WERI-Rb-1 (cell line): ENCODE data around the gene LILRB2.
"Not testable (repeated sequence)": the region's sequence is repeated elsewhere in the genome, so short reads cannot be mapped to it uniquely, and the experiment has no call there.

Experiments used
- DNase-seq: peaks from one replicate; pipeline ENCODE4 v3.0.0-alpha.2; 2020
- H3K27ac ChIP-seq: fragments of 250-450 bp; sonication (Bioruptor Pico); 2 replicates; pipeline ENCODE4 v1.5.1; 2020; ENCODE audit warnings: mild to moderate bottlenecking, moderate library complexity
- H3K27me3 ChIP-seq: fragments of 250-450 bp; sonication (Bioruptor Pico); 2 replicates; pipeline ENCODE4 v1.5.1; 2021; ENCODE audit warnings: mild to moderate bottlenecking, low read depth, moderate library complexity; ENCODE audit not compliant: insufficient read depth, severe bottlenecking
- H3K36me3 ChIP-seq: fragments of 250-450 bp; sonication (Bioruptor Pico); 2 replicates; pipeline ENCODE4 v1.5.1; 2020; ENCODE audit warnings: mild to moderate bottlenecking, moderate library complexity
- H3K4me3 ChIP-seq: 2 replicates; pipeline ENCODE4 v1.5.1; 2011; ENCODE audit warnings: low read depth, mild to moderate bottlenecking, control low read depth, low read length
- H3K9me3 ChIP-seq: fragments of 250-450 bp; sonication (Bioruptor Pico); 2 replicates; pipeline ENCODE4 v1.5.1; 2021; ENCODE audit warnings: mild to moderate bottlenecking, moderate library complexity; ENCODE audit not compliant: severe bottlenecking
- CTCF ChIP-seq: IDR thresholded peaks from 2 replicates; pipeline ENCODE4 v1.5.1; 2011; ENCODE audit warnings: low read depth, mild to moderate bottlenecking, control low read depth, inconsistent platforms, low read length

The LILRB2 gene

GRCh38 chr19:54298357-54299125, 17.6 kb upstream of the LILRB2 start:
- no peak for TF ChIP-seq CTCF
- Histone ChIP-seq H3K36me3 (no peaks in the 10 kb centered on the region), H3K4me3 (no peak overlapping the region), H3K9me3 (no peaks in the 10 kb centered on the region), H3K27me3 (peaks cover 83% of the 10 kb centered on the region), H3K27ac (no peak overlapping the region)
- no peak for DNase-seq

GRCh38 chr19:54297759-54298305, 16.9 kb upstream of the LILRB2 start:
- TF ChIP-seq CTCF: 0 out of 2 replicates have a peak, but pooled peaks have one; percentile 18
- Histone ChIP-seq H3K4me3 (no peak overlapping the region), H3K36me3 (no peaks in the 10 kb centered on the region), H3K27me3 (peaks cover 78% of the 10 kb centered on the region), H3K9me3 (no peaks in the 10 kb centered on the region), H3K27ac (no peak overlapping the region)
- DNase-seq: no peak

GRCh38 chr19:54294539-54294938, 13.6 kb upstream of the LILRB2 start:
- no peak for DNase-seq
- Histone ChIP-seq H3K27ac (no peak overlapping the region), H3K27me3 (peaks cover 76% of the 10 kb centered on the region), H3K9me3 (no peaks in the 10 kb centered on the region), H3K4me3 (no peak overlapping the region), H3K36me3 (no peaks in the 10 kb centered on the region)
- TF ChIP-seq CTCF: no peak

- H3K4me3 ChIP-seq, H3K36me3 ChIP-seq, H3K9me3 ChIP-seq, H3K27ac ChIP-seq, DNase-seq: not testable (repeated sequence)
- peaks cover 54% of the 10 kb centered on the region for H3K27me3 ChIP-seq
These were observed 8.2 kb upstream of the LILRB2 start for GRCh38 chr19:54289160-54289559.

GRCh38 chr19:54287456-54287855, 6.5 kb upstream of the LILRB2 start:
- no peak for DNase-seq
- H3K27me3 ChIP-seq: peaks cover 59% of the 10 kb centered on the region
- no peak overlapping the region for H3K27ac ChIP-seq
- no peaks in the 10 kb centered on the region for H3K36me3 ChIP-seq
- H3K9me3 ChIP-seq: no peaks in the 10 kb centered on the region
- TF ChIP-seq CTCF: no peak
- H3K4me3 ChIP-seq: no peak overlapping the region

- H3K27me3 ChIP-seq: peaks cover 60% of the 10 kb centered on the region
- H3K9me3 ChIP-seq, H3K27ac ChIP-seq, DNase-seq, H3K4me3 ChIP-seq, H3K36me3 ChIP-seq: not testable (repeated sequence)
These were observed 5.4 kb upstream of the LILRB2 start for GRCh38 chr19:54286283-54286682.

GRCh38 chr19:54285427-54286056, 4.6 kb upstream of the LILRB2 start:
- H3K9me3 ChIP-seq, H3K4me3 ChIP-seq, H3K27ac ChIP-seq, DNase-seq, H3K36me3 ChIP-seq: not testable (repeated sequence)
- H3K27me3 ChIP-seq: peaks cover 56% of the 10 kb centered on the region
